ENCODE results near the gene SPSB1.

Gene SPSB1

GRCh38 chr1:9320520-9321479 lies 28.1 kb downstream of the SPSB1 start:
- DNase-seq: no peak

GRCh38 chr1:9321480-9321849 lies 28.8 kb downstream of the SPSB1 start:
- DNase-seq: no peak

- DNase-seq: no peak
These were observed 29.4 kb downstream of the SPSB1 start for GRCh38 chr1:9321986-9322660.

GRCh38 chr1:9322661-9323244 lies 30.1 kb downstream of the SPSB1 start:
- DNase-seq: no peak

- no peak for DNase-seq
These were observed 31.8 kb downstream of the SPSB1 start for GRCh38 chr1:9324246-9325096.

GRCh38 chr1:9326596-9326995 lies 33.9 kb downstream of the SPSB1 start:
- no peak for DNase-seq

GRCh38 chr1:9328201-9328600 lies 35.5 kb downstream of the SPSB1 start:
- DNase-seq: no peak

- no peak for DNase-seq
These were observed 36.0 kb downstream of the SPSB1 start for GRCh38 chr1:9328715-9329114.

GRCh38 chr1:9331016-9331415 lies 38.3 kb downstream of the SPSB1 start:
- DNase-seq: no peak

- no peak for DNase-seq
These were observed 39.1 kb downstream of the SPSB1 start for GRCh38 chr1:9331558-9332346.

- DNase-seq: no peak
These were observed 39.9 kb downstream of the SPSB1 start for GRCh38 chr1:9332513-9333143.

GRCh38 chr1:9338397-9339246 lies 45.9 kb downstream of the SPSB1 start:
- no peak for DNase-seq

- DNase-seq: no peak
These were observed 47.6 kb downstream of the SPSB1 start for GRCh38 chr1:9340172-9340854.

- DNase-seq: no peak
These were observed 48.2 kb downstream of the SPSB1 start for GRCh38 chr1:9340864-9341263.

- DNase-seq: no peak
These were observed 48.7 kb downstream of the SPSB1 start for GRCh38 chr1:9341301-9341845.

GRCh38 chr1:9343269-9343668 lies 50.6 kb downstream of the SPSB1 start:
- no peak for DNase-seq

- DNase-seq: no peak
These were observed 51.9 kb downstream of the SPSB1 start for GRCh38 chr1:9344426-9345200.

GRCh38 chr1:9345471-9345870 lies 52.8 kb downstream of the SPSB1 start:
- DNase-seq: no peak

- no peak for DNase-seq
These were observed 53.2 kb downstream of the SPSB1 start for GRCh38 chr1:9345922-9346321.

Measured in activated T-cell treated with anti-CD3 and anti-CD28 coated beads, Interleukin-2, amount 50 U/mL, for 1 hour (primary cell).